ENCODE results near the gene TCF20. TPM values are rescaled to one million over a fixed set of nuclear protein-coding genes. Genes with fewer than 3 reads are reported as not detected.

TCF20 gene
- total and polyA plus RNA-seq, 8 donors, result 7.8 to 28.3 (median 17.0) TPM

GRCh38 chr22:42297778-42298177 is 27.3 kb upstream of the TCF20 start:
- 73 to 83% methylated on average over 2 of the region's 2 CpGs for WGBS, 2 donors
- TF ChIP-seq CTCF (IDR thresholded peaks at IDR 0.05), result no peak
- H3K36me3 ChIP-seq, result no peaks in the 10 kb centered on the region
- H3K4me3 ChIP-seq, result no peak overlapping the region
- H3K9me3 ChIP-seq, result no peaks in the 10 kb centered on the region
- ATAC-seq (no peak), FAIRE-seq (no peak), DNase-seq (no peak)
- H3K4me1 ChIP-seq, result peaks cover 0 to 5% (median 4%) of the 10 kb centered on the region in 3 donors
- no peaks in the 10 kb centered on the region for H3K27me3 ChIP-seq
- intact Hi-C loops (cut with DNase I), result no loop called here
- no peak overlapping the region for H3K27ac ChIP-seq

- FAIRE-seq (no peak), ATAC-seq (no peak), DNase-seq (no peak)
- no peak overlapping the region for H3K27ac ChIP-seq
- WGBS, 2 donors, result 92 to 100% methylated on average over 3 of the region's 3 CpGs
- intact Hi-C loops (cut with DNase I), result no loop called here
- no peak for TF ChIP-seq CTCF (IDR thresholded peaks at IDR 0.05)
- no peaks in the 10 kb centered on the region for H3K36me3 ChIP-seq
- H3K4me3 ChIP-seq, result no peak overlapping the region
- no peaks in the 10 kb centered on the region for H3K9me3 ChIP-seq
- peaks cover 0 to 10% (median 9%) of the 10 kb centered on the region in 3 donors for H3K4me1 ChIP-seq
- H3K27me3 ChIP-seq, result no peaks in the 10 kb centered on the region
These were observed 26.4 kb upstream of the TCF20 start for GRCh38 chr22:42296883-42297282.

- intact Hi-C loops (cut with DNase I), result no loop called here
- no peak for TF ChIP-seq CTCF (IDR thresholded peaks at IDR 0.05)
- H3K36me3 ChIP-seq, result no peaks in the 10 kb centered on the region
- H3K27me3 ChIP-seq, result no peaks in the 10 kb centered on the region
- ATAC-seq (no peak), DNase-seq (peak in 3 of 6 donors; percentile 28 to 76 (median 59)), FAIRE-seq (no peak)
- H3K4me3 ChIP-seq, result no peak overlapping the region
- no peaks in the 10 kb centered on the region for H3K9me3 ChIP-seq
- 24 to 25% methylated on average over 19 of the region's 19 CpGs for WGBS, 2 donors
- no peak overlapping the region for H3K27ac ChIP-seq
- peaks cover 0 to 10% (median 9%) of the 10 kb centered on the region in 3 donors for H3K4me1 ChIP-seq
These were observed 26.0 kb upstream of the TCF20 start for GRCh38 chr22:42296381-42296853.

GRCh38 chr22:42294034-42294985 is 23.9 kb upstream of the TCF20 start:
- FAIRE-seq (no peak), DNase-seq (peak; percentile 54 to 87 (median 68)), ATAC-seq (peak; percentile 79 to 88 (median 84))
- no peak overlapping the region for H3K27ac ChIP-seq
- no peaks in the 10 kb centered on the region for H3K27me3 ChIP-seq
- TF ChIP-seq CTCF (IDR thresholded peaks at IDR 0.05), result no peak
- peaks cover 0 to 10% (median 9%) of the 10 kb centered on the region in 3 donors for H3K4me1 ChIP-seq
- intact Hi-C loops (cut with DNase I), result no loop called here
- no peak overlapping the region for H3K4me3 ChIP-seq
- no peaks in the 10 kb centered on the region for H3K9me3 ChIP-seq
- WGBS, 2 donors, result 43 to 47% methylated on average over 22 of the region's 22 CpGs
- no peaks in the 10 kb centered on the region for H3K36me3 ChIP-seq

Data from pancreas (tissue), 10 donors.